Caco-2 (cell line): ENCODE measurements around the gene PTGIS. TPM values are rescaled to one million over a fixed set of nuclear protein-coding genes. Genes with fewer than 3 reads are reported as not detected.

ENCODE experiments used
- BruUV-seq: library from RNA; stranded (reverse); fragments of 400-500 nt; replicated peaks from 2 replicates; lab custom pipeline; 2021; lab: Mats Ljungman, UMichigan
- CTCF ChIA-PET: fragments of 300-600 bp; sonication (Branson Sonifier 250); formaldehyde crosslinking; loops from one replicate; lab custom pipeline; 2022; ENCODE audit warnings: antibody characterized with exemption; lab: Charles Lee
- POLR2A ChIA-PET: fragments of 300-600 bp; sonication (Branson Sonifier 250); formaldehyde crosslinking; loops from one replicate; lab custom pipeline; 2022; ENCODE audit warnings: antibody characterized with exemption; lab: Charles Lee
- DNase-seq, 2 experiments: peaks; one replicate each; pipeline versions ENCODE4 v3.0.0 to v3.0.0-alpha.2; 2020 to 2022
- H3K27me3 ChIP-seq: replicated peaks from 2 replicates; pipeline ENCODE4 v1.6.0; 2011; ENCODE audit warnings: low read length; ENCODE audit not compliant: control insufficient read depth, insufficient read depth
- H3K36me3 ChIP-seq: 2 replicates; pipeline ENCODE4 v1.5.1; 2011; ENCODE audit warnings: low read length; ENCODE audit not compliant: control insufficient read depth, insufficient read depth
- H3K4me1 ChIP-seq: fragments of 250-450 bp; sonication (Bioruptor Pico); 2 replicates; pipeline ENCODE4 v1.5.1; 2020; ENCODE audit warnings: mild to moderate bottlenecking
- H3K4me3 ChIP-seq: 2 replicates; pipeline ENCODE4 v1.5.1; 2011; ENCODE audit warnings: low read depth, mild to moderate bottlenecking, control low read depth, low read length
- H3K9me3 ChIP-seq: fragments of 250-450 bp; sonication (Bioruptor Pico); 2 replicates; pipeline ENCODE4 v1.5.1; 2020; ENCODE audit warnings: mild to moderate bottlenecking, moderate library complexity
- H3K27ac Mint-ChIP-seq: one replicate; pipeline ENCODE4 v1.8.0; 2022; ENCODE audit warnings: mixed read lengths; ENCODE audit not compliant: unreplicated experiment
- H3K27me3 Mint-ChIP-seq: one replicate; pipeline ENCODE4 v1.8.0; 2022; ENCODE audit warnings: mixed read lengths; ENCODE audit not compliant: insufficient read depth, unreplicated experiment
- H3K36me3 Mint-ChIP-seq: one replicate; pipeline ENCODE4 v1.8.0; 2022; ENCODE audit warnings: mild to moderate bottlenecking, mixed read lengths; ENCODE audit not compliant: insufficient read depth, unreplicated experiment
- H3K4me1 Mint-ChIP-seq: one replicate; pipeline ENCODE4 v1.8.0; 2022; ENCODE audit warnings: low read depth, mixed read lengths; ENCODE audit not compliant: unreplicated experiment
- H3K4me3 Mint-ChIP-seq: one replicate; pipeline ENCODE4 v1.8.0; 2022; ENCODE audit warnings: mild to moderate bottlenecking, moderate library complexity, mixed read lengths; ENCODE audit not compliant: unreplicated experiment
- H3K9me3 Mint-ChIP-seq: one replicate; pipeline ENCODE4 v1.8.0; 2022; ENCODE audit warnings: mixed read lengths; ENCODE audit not compliant: unreplicated experiment
- intact Hi-C: fragments of 100-400 bp; cut with micrococcal nuclease; formaldehyde crosslinking; loops from one replicate; pipeline ENCODE4 v1.10.0; 2022; ENCODE audit not compliant: unreplicated experiment
- total RNA-seq: library from RNA; stranded (reverse); gene quantifications from 2 replicates; pipeline ENCODE4 v1.2.3, GENCODE V29; 2022
- TF ChIP-seq, protein P1 (sequence below), 2 experiments: fragments of 200-600 bp in 1 of 2; IDR thresholded peaks; 1 replicate in 1 of 2; 2 replicates in 1 of 2; pipeline versions ENCODE4 v1.5.1 to v1.8.0; 2011 to 2022; ENCODE audit warnings: antibody characterized with exemption in 1 of 2, control low read depth in 1 of 2, inconsistent platforms in 1 of 2, low read depth in 1 of 2, low read length in 1 of 2, mild to moderate bottlenecking in 1 of 2, moderate library complexity in 1 of 2; ENCODE audit not compliant: insufficient read depth in 1 of 2, severe bottlenecking in 1 of 2, unreplicated experiment in 1 of 2

PTGIS gene
- total RNA-seq, 1 experiment from 2014 or later: 2.7 TPM

- intact Hi-C loops: no loop called here
- H3K4me3 Mint-ChIP-seq: no peak overlapping the region
- Histone ChIP-seq H3K36me3 (no peaks in the 10 kb centered on the region), H3K9me3 (peaks cover 8% of the 10 kb centered on the region), H3K4me3 (no peak overlapping the region), H3K27me3 (no peaks in the 10 kb centered on the region), H3K4me1 (peaks cover 46% of the 10 kb centered on the region)
- POLR2A ChIA-PET: interaction anchor here (0.7 kb wide), 1 partner anchor 15 kb away, joined by 5 read pairs; no protein-coding TSS in a partner anchor
- no peak for DNase-seq
- BruUV-seq: no TSS peak
- H3K36me3 Mint-ChIP-seq: peaks cover 12% of the 10 kb centered on the region
- TF ChIP-seq, protein P1, sequence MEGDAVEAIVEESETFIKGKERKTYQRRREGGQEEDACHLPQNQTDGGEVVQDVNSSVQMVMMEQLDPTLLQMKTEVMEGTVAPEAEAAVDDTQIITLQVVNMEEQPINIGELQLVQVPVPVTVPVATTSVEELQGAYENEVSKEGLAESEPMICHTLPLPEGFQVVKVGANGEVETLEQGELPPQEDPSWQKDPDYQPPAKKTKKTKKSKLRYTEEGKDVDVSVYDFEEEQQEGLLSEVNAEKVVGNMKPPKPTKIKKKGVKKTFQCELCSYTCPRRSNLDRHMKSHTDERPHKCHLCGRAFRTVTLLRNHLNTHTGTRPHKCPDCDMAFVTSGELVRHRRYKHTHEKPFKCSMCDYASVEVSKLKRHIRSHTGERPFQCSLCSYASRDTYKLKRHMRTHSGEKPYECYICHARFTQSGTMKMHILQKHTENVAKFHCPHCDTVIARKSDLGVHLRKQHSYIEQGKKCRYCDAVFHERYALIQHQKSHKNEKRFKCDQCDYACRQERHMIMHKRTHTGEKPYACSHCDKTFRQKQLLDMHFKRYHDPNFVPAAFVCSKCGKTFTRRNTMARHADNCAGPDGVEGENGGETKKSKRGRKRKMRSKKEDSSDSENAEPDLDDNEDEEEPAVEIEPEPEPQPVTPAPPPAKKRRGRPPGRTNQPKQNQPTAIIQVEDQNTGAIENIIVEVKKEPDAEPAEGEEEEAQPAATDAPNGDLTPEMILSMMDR (IDR thresholded peaks at IDR 0.05; ENCODE audit: insufficient read depth in 1 of 2, low read depth in 1 of 2, low read length in 1 of 2, severe bottlenecking in 1 of 2, unreplicated experiment in 1 of 2): no peak
- no peaks in the 10 kb centered on the region for H3K27me3 Mint-ChIP-seq
- CTCF ChIA-PET: interaction anchor here (0.5 to 4.9 kb wide), 5 partner anchors 15 to 70 kb away, joined by 3 to 46 read pairs (median 4); no protein-coding TSS in a partner anchor
- H3K9me3 Mint-ChIP-seq: peaks cover 17% of the 10 kb centered on the region
- H3K27ac Mint-ChIP-seq: peak overlapping the region; percentile 93
- peaks cover 33% of the 10 kb centered on the region for H3K4me1 Mint-ChIP-seq
These were observed 17.8 kb upstream of the PTGIS start for GRCh38 chr20:49585585-49586245.

GRCh38 chr20:49584418-49585382 lies 16.8 kb upstream of the PTGIS start:
- Mint-ChIP-seq H3K27ac (peak overlapping the region; percentile 93), H3K4me1 (peaks cover 29% of the 10 kb centered on the region), H3K36me3 (peaks cover 12% of the 10 kb centered on the region), H3K9me3 (peaks cover 17% of the 10 kb centered on the region), H3K27me3 (no peaks in the 10 kb centered on the region), H3K4me3 (peak overlapping the region; percentile 66)
- intact Hi-C loops: no loop called here
- POLR2A ChIA-PET: interaction anchor here (0.5 to 1.9 kb wide), 12 partner anchors 10 to 582 kb away, joined by 3 to 26 read pairs (median 6); no protein-coding TSS in a partner anchor
- no peaks in the 10 kb centered on the region for H3K27me3 ChIP-seq
- peaks cover 8% of the 10 kb centered on the region for H3K9me3 ChIP-seq
- DNase-seq: peak; percentile 43 to 72
- H3K36me3 ChIP-seq: no peaks in the 10 kb centered on the region
- H3K4me3 ChIP-seq: no peak overlapping the region
- TSS peak; percentile 95 for BruUV-seq
- CTCF ChIA-PET: interaction anchor here (1.1 to 4.9 kb wide), 15 partner anchors 10 to 332 kb away, joined by 3 to 57 read pairs (median 8); no protein-coding TSS in a partner anchor
- TF ChIP-seq, protein P1 (IDR thresholded peaks at IDR 0.05; ENCODE audit: insufficient read depth in 1 of 2, low read depth in 1 of 2, low read length in 1 of 2, severe bottlenecking in 1 of 2, unreplicated experiment in 1 of 2): no peak
- H3K4me1 ChIP-seq: peaks cover 51% of the 10 kb centered on the region
